GM12874 (cell line): ENCODE data around the gene TENM4.

Experiments used
- TF ChIP-seq, protein P1 (sequence below): IDR thresholded peaks from 2 replicates; pipeline ENCODE4 v1.5.1; 2011; ENCODE audit warnings: low read depth, mild to moderate bottlenecking, control low read depth, low read length, moderate library complexity; ENCODE audit not compliant: insufficient read depth

The TENM4 gene

DNA sequence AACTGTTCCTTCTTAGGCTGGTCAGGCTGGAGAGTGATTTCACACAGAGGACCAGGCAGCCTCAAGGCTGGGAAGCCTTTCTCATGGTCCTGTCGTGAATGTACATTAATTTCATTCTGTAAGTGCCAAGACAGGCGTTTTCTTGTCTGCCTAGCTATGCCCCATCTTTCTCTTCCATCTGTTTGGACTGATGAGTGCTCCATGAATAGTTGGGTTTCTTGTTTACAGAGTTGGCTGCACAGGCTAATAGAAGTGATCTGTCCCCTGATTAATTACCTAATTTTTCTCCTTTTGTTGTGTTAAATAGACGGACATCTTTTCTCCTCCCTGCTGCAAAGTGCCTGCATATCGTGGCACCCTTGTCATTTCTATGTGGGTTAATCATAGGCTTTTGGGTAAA, 730.4 kb downstream of the TENM4 start:
- TF ChIP-seq, protein P1, sequence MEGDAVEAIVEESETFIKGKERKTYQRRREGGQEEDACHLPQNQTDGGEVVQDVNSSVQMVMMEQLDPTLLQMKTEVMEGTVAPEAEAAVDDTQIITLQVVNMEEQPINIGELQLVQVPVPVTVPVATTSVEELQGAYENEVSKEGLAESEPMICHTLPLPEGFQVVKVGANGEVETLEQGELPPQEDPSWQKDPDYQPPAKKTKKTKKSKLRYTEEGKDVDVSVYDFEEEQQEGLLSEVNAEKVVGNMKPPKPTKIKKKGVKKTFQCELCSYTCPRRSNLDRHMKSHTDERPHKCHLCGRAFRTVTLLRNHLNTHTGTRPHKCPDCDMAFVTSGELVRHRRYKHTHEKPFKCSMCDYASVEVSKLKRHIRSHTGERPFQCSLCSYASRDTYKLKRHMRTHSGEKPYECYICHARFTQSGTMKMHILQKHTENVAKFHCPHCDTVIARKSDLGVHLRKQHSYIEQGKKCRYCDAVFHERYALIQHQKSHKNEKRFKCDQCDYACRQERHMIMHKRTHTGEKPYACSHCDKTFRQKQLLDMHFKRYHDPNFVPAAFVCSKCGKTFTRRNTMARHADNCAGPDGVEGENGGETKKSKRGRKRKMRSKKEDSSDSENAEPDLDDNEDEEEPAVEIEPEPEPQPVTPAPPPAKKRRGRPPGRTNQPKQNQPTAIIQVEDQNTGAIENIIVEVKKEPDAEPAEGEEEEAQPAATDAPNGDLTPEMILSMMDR, result no peak

DNA sequence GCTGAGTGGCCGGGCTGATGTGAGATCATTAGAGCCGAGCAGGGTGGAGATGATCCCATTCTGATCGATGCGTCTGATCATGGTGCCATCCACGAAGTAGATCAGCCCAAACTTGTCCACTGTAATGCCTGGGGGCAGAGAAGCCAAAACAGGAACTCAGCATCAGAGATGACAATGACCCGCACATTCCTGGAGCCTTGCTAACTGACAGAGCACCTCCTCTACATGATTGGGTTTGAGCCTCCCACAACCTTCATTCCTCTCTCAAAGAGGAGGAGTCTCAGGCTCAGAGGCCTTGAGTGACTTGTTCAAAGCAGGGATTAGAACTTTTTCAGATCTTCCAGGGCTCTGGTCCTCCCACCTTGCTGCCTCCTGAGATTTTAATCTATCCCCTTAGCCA, 732.4 kb downstream of the TENM4 start:
- TF ChIP-seq, protein P1, result no peak

DNA sequence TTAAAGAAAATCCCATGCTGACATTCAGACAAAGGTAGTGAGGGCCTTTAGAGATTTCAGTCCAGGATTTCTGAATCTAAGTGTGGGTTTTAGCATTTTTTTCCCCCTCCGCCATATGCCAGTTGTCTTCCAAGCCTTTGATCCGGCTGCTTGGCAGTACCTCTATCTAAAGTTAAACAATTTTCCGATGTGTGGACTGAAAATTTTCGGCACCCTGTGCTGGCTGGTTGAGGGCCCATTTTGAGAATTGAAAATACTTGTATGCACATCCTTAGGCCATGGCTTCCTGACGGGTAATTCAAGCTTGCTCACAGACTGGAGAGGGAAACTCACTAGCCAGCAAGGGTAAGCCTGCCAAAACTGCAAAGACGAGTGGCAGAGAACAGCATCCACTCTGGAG, 734.3 kb downstream of the TENM4 start:
- TF ChIP-seq, protein P1, result no peak

DNA sequence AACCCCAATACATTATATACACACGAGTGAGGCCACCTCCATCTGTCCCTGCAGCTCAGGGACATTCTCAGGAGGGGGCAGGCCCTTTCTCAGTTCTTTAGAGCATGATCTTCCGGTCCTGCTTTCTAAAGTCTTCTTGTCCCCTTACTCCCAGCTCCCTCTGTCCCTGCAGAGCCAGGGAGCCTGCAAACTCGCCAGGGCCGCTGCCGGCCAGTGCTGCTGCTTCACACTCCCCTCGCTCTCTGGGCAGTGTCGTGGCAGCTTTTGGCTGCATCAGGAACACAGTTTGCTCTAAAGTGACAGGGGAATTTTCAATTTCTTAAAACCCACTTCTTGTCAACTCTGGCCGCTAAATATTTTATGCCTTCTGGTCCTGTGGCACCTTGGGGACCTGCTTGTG, 736.0 kb downstream of the TENM4 start:
- TF ChIP-seq, protein P1, result no peak

DNA sequence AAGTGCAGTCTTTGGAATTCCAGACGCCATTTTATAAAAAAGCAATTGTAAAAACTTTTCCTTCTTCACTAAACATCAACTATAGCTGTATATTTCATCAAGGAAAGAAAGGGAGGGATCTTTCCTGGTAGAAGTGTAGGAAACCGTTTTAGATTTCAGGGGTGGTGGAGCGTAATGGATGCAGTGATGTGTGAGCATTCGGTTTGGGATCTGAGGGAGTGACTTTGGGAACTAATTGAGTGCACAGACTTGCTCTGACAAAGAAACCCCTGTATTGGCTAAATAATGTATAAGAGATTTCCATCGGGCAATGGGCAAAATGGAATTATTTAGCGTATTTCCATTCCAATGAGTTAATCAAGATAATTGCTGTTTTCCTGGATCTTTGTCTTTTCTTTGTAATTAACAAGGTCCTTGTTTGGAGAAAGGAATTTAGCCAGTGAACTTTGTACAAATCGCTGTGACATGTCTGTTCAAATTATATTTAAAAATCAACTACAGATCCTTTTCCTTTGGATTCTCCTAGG, 741.2 kb downstream of the TENM4 start:
- TF ChIP-seq, protein P1, result no peak

DNA sequence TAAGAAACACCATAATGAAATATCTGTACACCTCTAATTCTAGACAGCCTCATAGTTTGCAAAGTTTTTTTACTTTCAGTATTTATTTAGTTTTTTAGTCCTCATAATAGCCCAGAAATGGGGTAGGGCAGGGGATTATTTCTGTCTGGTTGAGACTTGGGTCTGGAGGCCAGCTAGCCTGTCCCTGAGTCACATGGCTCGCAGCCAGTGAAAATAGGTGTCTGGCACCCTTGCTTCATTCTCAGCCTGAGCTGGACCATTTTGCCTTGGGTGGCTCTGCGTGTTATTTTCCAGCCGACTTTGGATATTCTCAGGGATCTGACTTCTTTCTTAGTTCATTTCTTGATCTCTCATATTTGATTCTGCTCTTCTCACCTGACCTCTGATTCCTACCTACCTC, 742.2 kb downstream of the TENM4 start:
- TF ChIP-seq, protein P1, result no peak

DNA sequence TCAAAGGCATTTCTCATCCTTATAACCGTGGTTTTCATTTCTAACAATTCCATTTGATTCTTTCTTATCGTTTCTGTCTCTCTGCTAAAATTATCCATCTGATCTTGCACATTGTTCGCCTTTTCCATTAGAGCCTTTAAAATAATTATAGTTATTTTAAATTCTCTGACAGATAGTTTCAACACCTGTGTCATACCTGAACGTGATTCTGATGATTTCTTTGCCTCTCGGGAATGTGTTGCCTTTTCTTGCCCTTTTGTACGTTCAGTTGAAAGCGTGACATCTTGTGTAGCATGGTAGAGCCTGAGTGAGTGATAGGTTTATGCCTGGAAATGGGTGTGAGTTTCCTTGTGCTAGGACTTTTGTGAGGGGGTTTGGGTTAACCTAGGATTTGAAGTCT, 744.7 kb downstream of the TENM4 start:
- TF ChIP-seq, protein P1, result no peak
